WTC11 (cell line): ENCODE data around the gene SEPTIN8.

Source experiments
- FOXJ3 ChIP-seq: sonication (generic); formaldehyde crosslinking; IDR thresholded peaks from 2 replicates; pipeline ENCODE4 v1.9.0; 2021; ENCODE audit warnings: missing genetic modification reagents, mild to moderate bottlenecking, borderline replicate concordance
- KAT7 ChIP-seq: sonication (generic); formaldehyde crosslinking; IDR thresholded peaks from 2 replicates; pipeline ENCODE4 v1.8.1; 2023; ENCODE audit warnings: missing genetic modification reagents, mild to moderate bottlenecking, borderline replicate concordance
- NFYB ChIP-seq: sonication (generic); formaldehyde crosslinking; conservative IDR thresholded peaks from 2 replicates; pipeline ENCODE4 v1.8.0; 2022; ENCODE audit warnings: low read depth, missing genetic modification reagents
- NR1H2 ChIP-seq: sonication (generic); formaldehyde crosslinking; IDR thresholded peaks from 2 replicates; pipeline ENCODE4 v1.9.0; 2021; ENCODE audit warnings: mild to moderate bottlenecking, moderate library complexity, missing genetic modification reagents
- OVOL2 ChIP-seq: fragments of 250-450 bp; sonication (Bioruptor Pico); IDR thresholded peaks from 2 replicates; pipeline ENCODE4 v1.9.0; 2021; ENCODE audit warnings: mild to moderate bottlenecking, borderline replicate concordance
- TEAD4 ChIP-seq: sonication (generic); formaldehyde crosslinking; IDR thresholded peaks from 2 replicates; pipeline ENCODE4 v1.8.0; 2022; ENCODE audit warnings: mild to moderate bottlenecking, missing genetic modification reagents
- ZNF121 ChIP-seq: sonication (generic); formaldehyde crosslinking; IDR thresholded peaks from 2 replicates; pipeline ENCODE4 v1.8.0; 2023; ENCODE audit warnings: missing genetic modification reagents
- ZNF263 ChIP-seq: sonication (generic); formaldehyde crosslinking; IDR thresholded peaks from 2 replicates; pipeline ENCODE4 v1.8.1; 2022; ENCODE audit warnings: low read depth, mild to moderate bottlenecking, moderate library complexity, missing genetic modification reagents
- ZNF317 ChIP-seq: sonication (generic); formaldehyde crosslinking; IDR thresholded peaks from 2 replicates; pipeline ENCODE4 v1.8.1; 2023; ENCODE audit warnings: low read depth, mild to moderate bottlenecking, moderate library complexity, missing genetic modification reagents, borderline replicate concordance
- TF ChIP-seq, protein P1 (sequence below): sonication (generic); formaldehyde crosslinking; IDR thresholded peaks from 2 replicates; pipeline ENCODE4 v1.8.1; 2022; ENCODE audit warnings: low read depth, missing genetic modification reagents, borderline replicate concordance
- TF ChIP-seq, protein P2 (sequence below): sonication (generic); formaldehyde crosslinking; IDR thresholded peaks from 2 replicates; pipeline ENCODE4 v1.8.1; 2023; ENCODE audit warnings: mild to moderate bottlenecking, moderate library complexity, missing genetic modification reagents
- TF ChIP-seq, protein P3 (sequence below): fragments of 200-600 bp; IDR thresholded peaks from 2 replicates; pipeline ENCODE4 v1.8.0; 2022; ENCODE audit warnings: antibody characterized with exemption
- TF ChIP-seq, protein P4 (sequence below): sonication (generic); formaldehyde crosslinking; IDR thresholded peaks from 2 replicates; pipeline ENCODE4 v1.8.0; 2022; ENCODE audit warnings: mild to moderate bottlenecking, missing genetic modification reagents

- TF ChIP-seq OVOL2 (CRISPR knock-in tag) (no peak), ZNF121 (CRISPR knock-in tag) (no peak), ZNF263 (CRISPR knock-in tag) (no peak), FOXJ3 (no peak), NR1H2 (CRISPR knock-in tag) (no peak), NFYB (CRISPR knock-in tag) (no peak), TEAD4 (CRISPR knock-in tag) (no peak), KAT7 (CRISPR knock-in tag) (no peak), ZNF317 (CRISPR knock-in tag) (no peak)
- TF ChIP-seq, protein P1, sequence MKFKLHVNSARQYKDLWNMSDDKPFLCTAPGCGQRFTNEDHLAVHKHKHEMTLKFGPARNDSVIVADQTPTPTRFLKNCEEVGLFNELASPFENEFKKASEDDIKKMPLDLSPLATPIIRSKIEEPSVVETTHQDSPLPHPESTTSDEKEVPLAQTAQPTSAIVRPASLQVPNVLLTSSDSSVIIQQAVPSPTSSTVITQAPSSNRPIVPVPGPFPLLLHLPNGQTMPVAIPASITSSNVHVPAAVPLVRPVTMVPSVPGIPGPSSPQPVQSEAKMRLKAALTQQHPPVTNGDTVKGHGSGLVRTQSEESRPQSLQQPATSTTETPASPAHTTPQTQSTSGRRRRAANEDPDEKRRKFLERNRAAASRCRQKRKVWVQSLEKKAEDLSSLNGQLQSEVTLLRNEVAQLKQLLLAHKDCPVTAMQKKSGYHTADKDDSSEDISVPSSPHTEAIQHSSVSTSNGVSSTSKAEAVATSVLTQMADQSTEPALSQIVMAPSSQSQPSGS, result no peak
- TF ChIP-seq, protein P2, sequence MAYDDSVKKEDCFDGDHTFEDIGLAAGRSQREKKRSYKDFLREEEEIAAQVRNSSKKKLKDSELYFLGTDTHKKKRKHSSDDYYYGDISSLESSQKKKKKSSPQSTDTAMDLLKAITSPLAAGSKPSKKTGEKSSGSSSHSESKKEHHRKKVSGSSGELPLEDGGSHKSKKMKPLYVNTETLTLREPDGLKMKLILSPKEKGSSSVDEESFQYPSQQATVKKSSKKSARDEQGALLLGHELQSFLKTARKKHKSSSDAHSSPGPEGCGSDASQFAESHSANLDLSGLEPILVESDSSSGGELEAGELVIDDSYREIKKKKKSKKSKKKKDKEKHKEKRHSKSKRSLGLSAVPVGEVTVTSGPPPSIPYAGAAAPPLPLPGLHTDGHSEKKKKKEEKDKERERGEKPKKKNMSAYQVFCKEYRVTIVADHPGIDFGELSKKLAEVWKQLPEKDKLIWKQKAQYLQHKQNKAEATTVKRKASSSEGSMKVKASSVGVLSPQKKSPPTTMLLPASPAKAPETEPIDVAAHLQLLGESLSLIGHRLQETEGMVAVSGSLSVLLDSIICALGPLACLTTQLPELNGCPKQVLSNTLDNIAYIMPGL (CRISPR knock-in tag), result no peak
- TF ChIP-seq, protein P3, sequence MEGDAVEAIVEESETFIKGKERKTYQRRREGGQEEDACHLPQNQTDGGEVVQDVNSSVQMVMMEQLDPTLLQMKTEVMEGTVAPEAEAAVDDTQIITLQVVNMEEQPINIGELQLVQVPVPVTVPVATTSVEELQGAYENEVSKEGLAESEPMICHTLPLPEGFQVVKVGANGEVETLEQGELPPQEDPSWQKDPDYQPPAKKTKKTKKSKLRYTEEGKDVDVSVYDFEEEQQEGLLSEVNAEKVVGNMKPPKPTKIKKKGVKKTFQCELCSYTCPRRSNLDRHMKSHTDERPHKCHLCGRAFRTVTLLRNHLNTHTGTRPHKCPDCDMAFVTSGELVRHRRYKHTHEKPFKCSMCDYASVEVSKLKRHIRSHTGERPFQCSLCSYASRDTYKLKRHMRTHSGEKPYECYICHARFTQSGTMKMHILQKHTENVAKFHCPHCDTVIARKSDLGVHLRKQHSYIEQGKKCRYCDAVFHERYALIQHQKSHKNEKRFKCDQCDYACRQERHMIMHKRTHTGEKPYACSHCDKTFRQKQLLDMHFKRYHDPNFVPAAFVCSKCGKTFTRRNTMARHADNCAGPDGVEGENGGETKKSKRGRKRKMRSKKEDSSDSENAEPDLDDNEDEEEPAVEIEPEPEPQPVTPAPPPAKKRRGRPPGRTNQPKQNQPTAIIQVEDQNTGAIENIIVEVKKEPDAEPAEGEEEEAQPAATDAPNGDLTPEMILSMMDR, result no peak
- TF ChIP-seq, protein P4, sequence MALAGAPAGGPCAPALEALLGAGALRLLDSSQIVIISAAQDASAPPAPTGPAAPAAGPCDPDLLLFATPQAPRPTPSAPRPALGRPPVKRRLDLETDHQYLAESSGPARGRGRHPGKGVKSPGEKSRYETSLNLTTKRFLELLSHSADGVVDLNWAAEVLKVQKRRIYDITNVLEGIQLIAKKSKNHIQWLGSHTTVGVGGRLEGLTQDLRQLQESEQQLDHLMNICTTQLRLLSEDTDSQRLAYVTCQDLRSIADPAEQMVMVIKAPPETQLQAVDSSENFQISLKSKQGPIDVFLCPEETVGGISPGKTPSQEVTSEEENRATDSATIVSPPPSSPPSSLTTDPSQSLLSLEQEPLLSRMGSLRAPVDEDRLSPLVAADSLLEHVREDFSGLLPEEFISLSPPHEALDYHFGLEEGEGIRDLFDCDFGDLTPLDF (CRISPR knock-in tag), result no peak
Measured at GRCh38 chr5:132774406-132774805, 2.6 kb downstream of the SEPTIN8 start.
